HepG2 (cell line): ENCODE measurements around the gene ZIK1. TPM values are rescaled to one million over a fixed set of nuclear protein-coding genes. Genes with fewer than 3 reads are reported as not detected.

Experiments used
- CBX5 ChIP-seq: sonication (generic); formaldehyde crosslinking; IDR thresholded peaks from 2 replicates; pipeline ENCODE4 v1.4.0; 2020; ENCODE audit warnings: missing genetic modification reagents, borderline replicate concordance
- CREB1 ChIP-seq, 2 experiments: fragments of 450-650 bp in 1 of 2; IDR thresholded peaks; 2 replicates each; pipeline ENCODE4 v1.6.1; 2016 to 2017; ENCODE audit warnings: control low read depth in 1 of 2, mild to moderate bottlenecking in 1 of 2, missing compliant biosample characterization in 1 of 2, missing genetic modification characterization in 1 of 2
- GLI4 ChIP-seq: sonication (generic); formaldehyde crosslinking; IDR thresholded peaks from 2 replicates; pipeline ENCODE4 v1.5.1; 2020; ENCODE audit warnings: missing genetic modification reagents, mild to moderate bottlenecking, moderate library complexity, borderline replicate concordance
- HDAC2 ChIP-seq: sonication (generic); formaldehyde crosslinking; IDR thresholded peaks from 2 replicates; pipeline ENCODE4 v1.4.0; 2020; ENCODE audit warnings: missing genetic modification reagents
- HOXA3 ChIP-seq: sonication (generic); formaldehyde crosslinking; IDR thresholded peaks from 2 replicates; pipeline ENCODE4 v1.5.0; 2020; ENCODE audit warnings: missing genetic modification reagents
- KAT7 ChIP-seq: IDR thresholded peaks from 2 replicates; pipeline ENCODE4 v1.6.1; 2018; ENCODE audit warnings: borderline replicate concordance, missing compliant biosample characterization
- REPIN1 ChIP-seq: sonication (generic); formaldehyde crosslinking; IDR thresholded peaks from 2 replicates; pipeline ENCODE4 v1.8.0; 2022; ENCODE audit warnings: missing genetic modification reagents, low read depth, mild to moderate bottlenecking, borderline replicate concordance
- SMAD3 ChIP-seq: sonication (generic); formaldehyde crosslinking; IDR thresholded peaks from 2 replicates; pipeline ENCODE4 v1.4.0; 2020; ENCODE audit warnings: missing genetic modification reagents
- ZBTB26 ChIP-seq: IDR thresholded peaks from 2 replicates; pipeline ENCODE4 v1.6.1; 2016; ENCODE audit warnings: missing compliant biosample characterization, missing genetic modification reagents, borderline replicate concordance
- ZNF619 ChIP-seq: sonication (generic); formaldehyde crosslinking; IDR thresholded peaks from 2 replicates; pipeline ENCODE4 v1.4.0; 2020; ENCODE audit warnings: mild to moderate bottlenecking, missing genetic modification reagents
- ZNF646 ChIP-seq: sonication (generic); formaldehyde crosslinking; IDR thresholded peaks from 2 replicates; pipeline ENCODE4 v1.9.0; 2021; ENCODE audit warnings: mild to moderate bottlenecking, missing genetic modification reagents
- ZNF746 ChIP-seq: sonication (generic); formaldehyde crosslinking; IDR thresholded peaks from 2 replicates; pipeline ENCODE4 v1.8.0; 2022; ENCODE audit warnings: mild to moderate bottlenecking, missing genetic modification reagents
- ZNF766 ChIP-seq: sonication (generic); formaldehyde crosslinking; IDR thresholded peaks from 2 replicates; pipeline ENCODE4 v1.5.0; 2020; ENCODE audit warnings: missing genetic modification reagents, borderline replicate concordance
- ZSCAN20 ChIP-seq: sonication (generic); formaldehyde crosslinking; IDR thresholded peaks from 2 replicates; pipeline ENCODE4 v1.4.0; 2020; ENCODE audit warnings: missing genetic modification reagents, mild to moderate bottlenecking, borderline replicate concordance
- polyA plus RNA-seq, 8 experiments: library from polyadenylated mRNA; depleted of rRNA in 3 of 8; stranded (reverse) in 7 of 8; unstranded in 1 of 8; fragments of >200 nt; fragmentation: Illumina TruSeq in 4 of 8; extraction: Trizol in 4 of 8; gene quantifications; 2 replicates each; pipeline versions ENCODE4 v1.2.1 to v1.2.3, GENCODE V29; 2011 to 2016; ENCODE audit warnings: low read depth in 4 of 8, missing spikeins in 1 of 8, mixed read lengths in 1 of 8; ENCODE audit not compliant: insufficient read depth in 1 of 8
- total RNA-seq, 5 experiments: library from RNA; depleted of rRNA; stranded (reverse); fragments of >200 nt; fragmentation: Illumina TruSeq; extraction: Trizol; gene quantifications; 2 replicates each; pipeline ENCODE4 v1.2.3, GENCODE V29; 2016; ENCODE audit warnings: low read depth in 1 of 5

ZIK1 gene
- total and polyA plus RNA-seq, 2 of the 13 experiments (the other 11 are each of a cell fraction or from before 2014, with no cell fraction given): 2.1 to 7.2 TPM

- TF ChIP-seq ZSCAN20 (CRISPR knock-in tag) (no peak), HDAC2 (CRISPR knock-in tag) (peak; percentile 83), HOXA3 (CRISPR knock-in tag) (peak; percentile 85), KAT7 (CRISPR knock-in tag) (no peak; the same call in 1 of the 2 replicates), ZNF766 (CRISPR knock-in tag) (peak; percentile 50; the same call in 1 of the 2 replicates), ZNF746 (CRISPR knock-in tag) (peak; percentile 64; the same call in 1 of the 2 replicates), SMAD3 (CRISPR knock-in tag) (peak; percentile 64), CREB1 (IDR thresholded peaks at IDR 0.05) (no peak), CREB1 (CRISPR knock-in tag; IDR thresholded peaks at IDR 0.05) (peak; percentile 82), REPIN1 (CRISPR knock-in tag) (peak; percentile 64; the same call in 1 of the 2 replicates), ZNF619 (peak; percentile 68; the same call in 1 of the 2 replicates), CBX5 (CRISPR knock-in tag) (peak; percentile 36; the same call in 1 of the 2 replicates), ZNF646 (CRISPR knock-in tag) (no peak), GLI4 (CRISPR knock-in tag) (peak; percentile 85; the same call in 1 of the 2 replicates), ZBTB26 (CRISPR knock-in tag) (no peak)
These were observed 15.9 kb downstream of the ZIK1 start, which contains the start of gene ZNF530 (continued) for GRCh38 chr19:57599761-57600383.
